ENCODE measurements around the gene DHRS2. TPM values are rescaled to one million over a fixed set of nuclear protein-coding genes. Genes with fewer than 3 reads are reported as not detected.
A peak's percentile ranks its signal among the peaks of the same experiment; 100 is the strongest.

Gene DHRS2
- total and polyA plus RNA-seq, 2 of the 13 experiments (the other 11 are each of a cell fraction or from before 2014, with no cell fraction given), result 1,621 to 3,021 TPM

DNA sequence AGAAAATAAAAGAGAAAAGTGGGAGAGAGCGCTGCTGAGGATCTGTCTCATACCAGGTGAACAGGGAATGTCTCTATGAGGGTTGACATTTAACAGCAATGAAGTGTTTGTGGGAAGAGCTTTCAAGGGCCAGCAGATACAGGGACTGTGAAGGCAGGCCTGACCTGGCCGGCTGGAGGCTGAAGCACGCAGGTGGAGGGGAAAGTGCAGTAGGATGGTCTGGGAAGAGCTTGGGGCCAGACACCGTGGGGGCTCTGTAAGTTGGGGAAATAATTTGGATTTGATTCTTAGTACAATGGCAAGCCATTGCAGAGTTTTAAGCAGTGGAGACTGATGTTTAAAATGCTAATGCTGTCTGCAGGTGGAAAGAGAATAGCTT, 23.8 kb upstream of the DHRS2 start (continued):
- TF ChIP-seq, protein P1, sequence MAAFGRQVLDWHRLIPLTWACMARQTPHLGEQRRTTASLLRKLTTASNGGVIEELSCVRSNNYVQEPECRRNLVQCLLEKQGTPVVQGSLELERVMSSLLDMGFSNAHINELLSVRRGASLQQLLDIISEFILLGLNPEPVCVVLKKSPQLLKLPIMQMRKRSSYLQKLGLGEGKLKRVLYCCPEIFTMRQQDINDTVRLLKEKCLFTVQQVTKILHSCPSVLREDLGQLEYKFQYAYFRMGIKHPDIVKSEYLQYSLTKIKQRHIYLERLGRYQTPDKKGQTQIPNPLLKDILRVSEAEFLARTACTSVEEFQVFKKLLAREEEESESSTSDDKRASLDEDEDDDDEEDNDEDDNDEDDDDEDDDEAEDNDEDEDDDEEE (CRISPR knock-in tag; IDR thresholded peaks at IDR 0.05), result no peak
- TF ChIP-seq BCL6 (CRISPR knock-in tag; IDR thresholded peaks at IDR 0.05), result no peak
- TF ChIP-seq YEATS4 (CRISPR knock-in tag; IDR thresholded peaks at IDR 0.05; ENCODE audit: borderline replicate concordance), result no peak
- TF ChIP-seq TBX2 (CRISPR knock-in tag; IDR thresholded peaks at IDR 0.05; ENCODE audit: borderline replicate concordance), result 0 out of 2 replicates have a peak, but pooled peaks have one; percentile 2
- TF ChIP-seq, protein P2, sequence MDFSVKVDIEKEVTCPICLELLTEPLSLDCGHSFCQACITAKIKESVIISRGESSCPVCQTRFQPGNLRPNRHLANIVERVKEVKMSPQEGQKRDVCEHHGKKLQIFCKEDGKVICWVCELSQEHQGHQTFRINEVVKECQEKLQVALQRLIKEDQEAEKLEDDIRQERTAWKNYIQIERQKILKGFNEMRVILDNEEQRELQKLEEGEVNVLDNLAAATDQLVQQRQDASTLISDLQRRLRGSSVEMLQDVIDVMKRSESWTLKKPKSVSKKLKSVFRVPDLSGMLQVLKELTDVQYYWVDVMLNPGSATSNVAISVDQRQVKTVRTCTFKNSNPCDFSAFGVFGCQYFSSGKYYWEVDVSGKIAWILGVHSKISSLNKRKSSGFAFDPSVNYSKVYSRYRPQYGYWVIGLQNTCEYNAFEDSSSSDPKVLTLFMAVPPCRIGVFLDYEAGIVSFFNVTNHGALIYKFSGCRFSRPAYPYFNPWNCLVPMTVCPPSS (IDR thresholded peaks at IDR 0.05), result no peak
- TF ChIP-seq ZNF430 (CRISPR knock-in tag; IDR thresholded peaks at IDR 0.05), result peak; percentile 5; the same call in 1 of the 2 replicates
- TF ChIP-seq, protein P3, sequence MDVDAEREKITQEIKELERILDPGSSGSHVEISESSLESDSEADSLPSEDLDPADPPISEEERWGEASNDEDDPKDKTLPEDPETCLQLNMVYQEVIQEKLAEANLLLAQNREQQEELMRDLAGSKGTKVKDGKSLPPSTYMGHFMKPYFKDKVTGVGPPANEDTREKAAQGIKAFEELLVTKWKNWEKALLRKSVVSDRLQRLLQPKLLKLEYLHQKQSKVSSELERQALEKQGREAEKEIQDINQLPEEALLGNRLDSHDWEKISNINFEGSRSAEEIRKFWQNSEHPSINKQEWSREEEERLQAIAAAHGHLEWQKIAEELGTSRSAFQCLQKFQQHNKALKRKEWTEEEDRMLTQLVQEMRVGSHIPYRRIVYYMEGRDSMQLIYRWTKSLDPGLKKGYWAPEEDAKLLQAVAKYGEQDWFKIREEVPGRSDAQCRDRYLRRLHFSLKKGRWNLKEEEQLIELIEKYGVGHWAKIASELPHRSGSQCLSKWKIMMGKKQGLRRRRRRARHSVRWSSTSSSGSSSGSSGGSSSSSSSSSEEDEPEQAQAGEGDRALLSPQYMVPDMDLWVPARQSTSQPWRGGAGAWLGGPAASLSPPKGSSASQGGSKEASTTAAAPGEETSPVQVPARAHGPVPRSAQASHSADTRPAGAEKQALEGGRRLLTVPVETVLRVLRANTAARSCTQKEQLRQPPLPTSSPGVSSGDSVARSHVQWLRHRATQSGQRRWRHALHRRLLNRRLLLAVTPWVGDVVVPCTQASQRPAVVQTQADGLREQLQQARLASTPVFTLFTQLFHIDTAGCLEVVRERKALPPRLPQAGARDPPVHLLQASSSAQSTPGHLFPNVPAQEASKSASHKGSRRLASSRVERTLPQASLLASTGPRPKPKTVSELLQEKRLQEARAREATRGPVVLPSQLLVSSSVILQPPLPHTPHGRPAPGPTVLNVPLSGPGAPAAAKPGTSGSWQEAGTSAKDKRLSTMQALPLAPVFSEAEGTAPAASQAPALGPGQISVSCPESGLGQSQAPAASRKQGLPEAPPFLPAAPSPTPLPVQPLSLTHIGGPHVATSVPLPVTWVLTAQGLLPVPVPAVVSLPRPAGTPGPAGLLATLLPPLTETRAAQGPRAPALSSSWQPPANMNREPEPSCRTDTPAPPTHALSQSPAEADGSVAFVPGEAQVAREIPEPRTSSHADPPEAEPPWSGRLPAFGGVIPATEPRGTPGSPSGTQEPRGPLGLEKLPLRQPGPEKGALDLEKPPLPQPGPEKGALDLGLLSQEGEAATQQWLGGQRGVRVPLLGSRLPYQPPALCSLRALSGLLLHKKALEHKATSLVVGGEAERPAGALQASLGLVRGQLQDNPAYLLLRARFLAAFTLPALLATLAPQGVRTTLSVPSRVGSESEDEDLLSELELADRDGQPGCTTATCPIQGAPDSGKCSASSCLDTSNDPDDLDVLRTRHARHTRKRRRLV (CRISPR knock-in tag; IDR thresholded peaks at IDR 0.05), result no peak
- 0 out of 2 replicates have a peak, but pooled peaks have one; percentile 20 for TF ChIP-seq CBFB (CRISPR knock-in tag; IDR thresholded peaks at IDR 0.05)
- no peak for TF ChIP-seq FOSL1 (CRISPR knock-in tag; IDR thresholded peaks at IDR 0.05; ENCODE audit: borderline replicate concordance)
- no peak for TF ChIP-seq HNRNPLL (IDR thresholded peaks at IDR 0.05; ENCODE audit: low read depth, low read length, poor library complexity, severe bottlenecking)
- TF ChIP-seq, protein P4, sequence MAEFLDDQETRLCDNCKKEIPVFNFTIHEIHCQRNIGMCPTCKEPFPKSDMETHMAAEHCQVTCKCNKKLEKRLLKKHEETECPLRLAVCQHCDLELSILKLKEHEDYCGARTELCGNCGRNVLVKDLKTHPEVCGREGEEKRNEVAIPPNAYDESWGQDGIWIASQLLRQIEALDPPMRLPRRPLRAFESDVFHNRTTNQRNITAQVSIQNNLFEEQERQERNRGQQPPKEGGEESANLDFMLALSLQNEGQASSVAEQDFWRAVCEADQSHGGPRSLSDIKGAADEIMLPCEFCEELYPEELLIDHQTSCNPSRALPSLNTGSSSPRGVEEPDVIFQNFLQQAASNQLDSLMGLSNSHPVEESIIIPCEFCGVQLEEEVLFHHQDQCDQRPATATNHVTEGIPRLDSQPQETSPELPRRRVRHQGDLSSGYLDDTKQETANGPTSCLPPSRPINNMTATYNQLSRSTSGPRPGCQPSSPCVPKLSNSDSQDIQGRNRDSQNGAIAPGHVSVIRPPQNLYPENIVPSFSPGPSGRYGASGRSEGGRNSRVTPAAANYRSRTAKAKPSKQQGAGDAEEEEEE (CRISPR knock-in tag; IDR thresholded peaks at IDR 0.05; ENCODE audit: borderline replicate concordance), result no peak
- no peak for TF ChIP-seq EP300 (IDR thresholded peaks at IDR 0.05; ENCODE audit: low read depth in 2 of 2, low read length in 2 of 2)
- TF ChIP-seq EP300 (CRISPR knock-in tag; IDR thresholded peaks at IDR 0.05; ENCODE audit: borderline replicate concordance), result no peak
- no peak for TF ChIP-seq TMF1 (CRISPR knock-in tag; IDR thresholded peaks at IDR 0.05; ENCODE audit: low read depth)
- TF ChIP-seq NFKBIZ (CRISPR knock-in tag; IDR thresholded peaks at IDR 0.05), result no peak
- 0 out of 2 replicates have a peak, but pooled peaks have one; percentile 16 for TF ChIP-seq SALL1 (CRISPR knock-in tag; IDR thresholded peaks at IDR 0.05)
- TF ChIP-seq, protein P5, sequence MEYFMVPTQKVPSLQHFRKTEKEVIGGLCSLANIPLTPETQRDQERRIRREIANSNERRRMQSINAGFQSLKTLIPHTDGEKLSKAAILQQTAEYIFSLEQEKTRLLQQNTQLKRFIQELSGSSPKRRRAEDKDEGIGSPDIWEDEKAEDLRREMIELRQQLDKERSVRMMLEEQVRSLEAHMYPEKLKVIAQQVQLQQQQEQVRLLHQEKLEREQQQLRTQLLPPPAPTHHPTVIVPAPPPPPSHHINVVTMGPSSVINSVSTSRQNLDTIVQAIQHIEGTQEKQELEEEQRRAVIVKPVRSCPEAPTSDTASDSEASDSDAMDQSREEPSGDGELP (IDR thresholded peaks at IDR 0.05; ENCODE audit: borderline replicate concordance, low read depth), result no peak

Data from HepG2 (cell line).